ENCODE data around the gene PHOSPHO1.

- no peak for TF ChIP-seq CTCF (IDR thresholded peaks at IDR 0.05)
- no peak for TF ChIP-seq ZFX (IDR thresholded peaks at IDR 0.05; ENCODE audit: borderline replicate concordance)
Measured at GRCh38 chr17:49277638-49278037, 47.1 kb upstream of the PHOSPHO1 start.
